WTC11 (cell line): ENCODE data around the gene SPG21.

Source experiments
- CTCF ChIP-seq: fragments of 200-600 bp; IDR thresholded peaks from 2 replicates; pipeline ENCODE4 v1.8.0; 2022; ENCODE audit warnings: antibody characterized with exemption
- ESRRA ChIP-seq: sonication (generic); formaldehyde crosslinking; IDR thresholded peaks from 2 replicates; pipeline ENCODE4 v1.8.1; 2022; ENCODE audit warnings: mild to moderate bottlenecking, missing genetic modification reagents, borderline replicate concordance
- FOXK1 ChIP-seq: sonication (generic); formaldehyde crosslinking; IDR thresholded peaks from 2 replicates; pipeline ENCODE4 v1.8.0; 2022; ENCODE audit warnings: mild to moderate bottlenecking, moderate library complexity, missing genetic modification reagents
- IRF1 ChIP-seq: sonication (generic); formaldehyde crosslinking; IDR thresholded peaks from 2 replicates; pipeline ENCODE4 v1.8.0; 2023; ENCODE audit warnings: missing genetic modification reagents
- JUN ChIP-seq: sonication (generic); formaldehyde crosslinking; IDR thresholded peaks from 2 replicates; pipeline ENCODE4 v1.8.0; 2023; ENCODE audit warnings: mild to moderate bottlenecking, missing genetic modification reagents
- NR2C2 ChIP-seq: sonication (generic); formaldehyde crosslinking; IDR thresholded peaks from 2 replicates; pipeline ENCODE4 v1.8.0; 2022; ENCODE audit warnings: mild to moderate bottlenecking, missing genetic modification reagents
- NR3C1 ChIP-seq: sonication (generic); formaldehyde crosslinking; conservative IDR thresholded peaks from 2 replicates; pipeline ENCODE4 v1.8.1; 2023; ENCODE audit warnings: low read depth, mild to moderate bottlenecking, missing genetic modification reagents
- SP1 ChIP-seq: sonication (generic); formaldehyde crosslinking; conservative IDR thresholded peaks from 2 replicates; pipeline ENCODE4 v1.8.1; 2022; ENCODE audit warnings: missing genetic modification reagents
- ZNF416 ChIP-seq: fragments of 250-450 bp; sonication (Bioruptor Pico); IDR thresholded peaks from 2 replicates; pipeline ENCODE4 v1.9.0; 2021; ENCODE audit warnings: mild to moderate bottlenecking, inconsistent platforms
- TF ChIP-seq, protein P1 (sequence below): fragments of 250-450 bp; sonication (Bioruptor Pico); IDR thresholded peaks from 2 replicates; pipeline ENCODE4 v1.8.0; 2021; ENCODE audit warnings: mild to moderate bottlenecking

DNA sequence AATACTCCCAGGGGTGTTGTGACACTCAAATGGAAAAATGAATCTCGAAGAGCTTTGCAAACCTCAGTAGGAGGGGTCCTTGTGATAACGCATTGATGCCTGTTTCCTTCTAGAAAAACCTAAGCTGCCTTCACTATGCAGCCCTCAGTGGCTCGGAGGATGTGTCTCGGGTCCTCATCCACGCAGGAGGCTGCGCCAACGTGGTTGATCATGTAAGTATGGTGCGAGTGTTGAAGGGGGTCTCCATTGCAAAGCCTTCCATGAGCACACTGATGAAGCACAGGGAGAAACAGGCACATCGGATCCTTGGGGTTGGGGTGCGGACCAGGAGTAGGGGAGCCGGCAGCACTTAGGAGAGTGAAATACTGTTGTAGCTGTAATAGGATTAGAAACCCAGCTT is 55.7 kb downstream of the SPG21 start:
- TF ChIP-seq NR2C2 (CRISPR knock-in tag): no peak
- TF ChIP-seq CTCF: no peak
- TF ChIP-seq NR3C1 (CRISPR knock-in tag): no peak
- no peak for TF ChIP-seq IRF1 (CRISPR knock-in tag)
- TF ChIP-seq JUN (CRISPR knock-in tag): no peak
- no peak for TF ChIP-seq ESRRA (CRISPR knock-in tag)
- no peak for TF ChIP-seq FOXK1 (CRISPR knock-in tag)
- TF ChIP-seq SP1 (CRISPR knock-in tag): no peak
- no peak for TF ChIP-seq ZNF416
- TF ChIP-seq, protein P1, sequence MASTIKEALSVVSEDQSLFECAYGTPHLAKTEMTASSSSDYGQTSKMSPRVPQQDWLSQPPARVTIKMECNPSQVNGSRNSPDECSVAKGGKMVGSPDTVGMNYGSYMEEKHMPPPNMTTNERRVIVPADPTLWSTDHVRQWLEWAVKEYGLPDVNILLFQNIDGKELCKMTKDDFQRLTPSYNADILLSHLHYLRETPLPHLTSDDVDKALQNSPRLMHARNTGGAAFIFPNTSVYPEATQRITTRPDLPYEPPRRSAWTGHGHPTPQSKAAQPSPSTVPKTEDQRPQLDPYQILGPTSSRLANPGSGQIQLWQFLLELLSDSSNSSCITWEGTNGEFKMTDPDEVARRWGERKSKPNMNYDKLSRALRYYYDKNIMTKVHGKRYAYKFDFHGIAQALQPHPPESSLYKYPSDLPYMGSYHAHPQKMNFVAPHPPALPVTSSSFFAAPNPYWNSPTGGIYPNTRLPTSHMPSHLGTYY (CRISPR knock-in tag): no peak
